ENCODE measurements around the gene ARAP2. TPM values are rescaled to one million over a fixed set of nuclear protein-coding genes. Genes with fewer than 3 reads are reported as not detected.

The ARAP2 gene
- total RNA-seq: 66.0 and 97.1 TPM in 2 replicates

GRCh38 chr4:36244257-36245082 is at the start of gene ARAP2:
ARAP2 (minus strand) TSS chr4:36244514; CDS start chr4:36229486, 15,028 bp downstream.

GRCh38 chr4:36281384-36282106 is 37.2 kb upstream of the ARAP2 start, which contains the start of gene DTHD1:
DTHD1 (plus strand) TSS chr4:36281616; CDS start chr4:36281759, 143 bp downstream.

Other genes with a start within 250 kb of the ARAP2 start
- 0.36 TPM in 1 of 2 replicates, not detected in the other for gene DTHD1, start 37.1 kb upstream of the ARAP2 start, total RNA-seq

Data from nasal cavity respiratory epithelium epithelial cell of viscerocranial mucosa (primary cell).